Epidermal melanocyte (primary cell): ENCODE results near the gene TMEM269.
"Not testable (repeated sequence)": the region's sequence is repeated elsewhere in the genome, so short reads cannot be mapped to it uniquely, and the experiment has no call there.

ENCODE experiments used
- DNase-seq: peaks from one replicate; pipeline ENCODE4 v3.0.0; 2011; ENCODE audit warnings: low spot score; ENCODE audit not compliant: insufficient read length

The TMEM269 gene

GRCh38 chr1:42748021-42748420, 36.8 kb upstream of the TMEM269 start:
- no peak for DNase-seq

- DNase-seq: no peak
These were observed 36.1 kb upstream of the TMEM269 start for GRCh38 chr1:42748461-42749410.

GRCh38 chr1:42750041-42750440, 34.8 kb upstream of the TMEM269 start:
- DNase-seq: no peak

GRCh38 chr1:42751511-42752070, 33.2 kb upstream of the TMEM269 start:
- not testable (repeated sequence) for DNase-seq

GRCh38 chr1:42752284-42752683, 32.5 kb upstream of the TMEM269 start:
- no peak for DNase-seq

- no peak for DNase-seq
These were observed 31.7 kb upstream of the TMEM269 start for GRCh38 chr1:42753070-42753469.

- DNase-seq: peak; percentile 78
These were observed 27.6 kb upstream of the TMEM269 start for GRCh38 chr1:42756956-42757891.

GRCh38 chr1:42757892-42758275, 26.9 kb upstream of the TMEM269 start:
- DNase-seq: no peak

GRCh38 chr1:42758641-42759040, 26.1 kb upstream of the TMEM269 start:
- no peak for DNase-seq

GRCh38 chr1:42759114-42759513, 25.7 kb upstream of the TMEM269 start:
- DNase-seq: no peak

- no peak for DNase-seq
These were observed 23.2 kb upstream of the TMEM269 start for GRCh38 chr1:42761567-42761966.

- DNase-seq: no peak
These were observed 22.5 kb upstream of the TMEM269 start for GRCh38 chr1:42762269-42762668.

- DNase-seq: no peak
These were observed 19.5 kb upstream of the TMEM269 start for GRCh38 chr1:42765269-42765668.

GRCh38 chr1:42765832-42766740, 18.7 kb upstream of the TMEM269 start:
- DNase-seq: no peak

GRCh38 chr1:42766741-42767509, 17.9 kb upstream of the TMEM269 start, which contains the start of the genes C1orf50 and P3H1:
TSS of gene C1orf50 (plus strand) at chr1:42767249. CDS start at chr1:42767312, 63 bp downstream.
TSS of gene P3H1 (minus strand) at chr1:42767028. CDS start at chr1:42766971, 57 bp downstream.
- DNase-seq: peak; percentile 84

- DNase-seq: no peak
These were observed 17.2 kb upstream of the TMEM269 start for GRCh38 chr1:42767510-42768000.

GRCh38 chr1:42768172-42768571, 16.6 kb upstream of the TMEM269 start:
- DNase-seq: no peak

- DNase-seq: no peak
These were observed 15.0 kb upstream of the TMEM269 start for GRCh38 chr1:42769811-42770210.

GRCh38 chr1:42773420-42773819, 11.4 kb upstream of the TMEM269 start:
- DNase-seq: no peak
